Brain microvascular endothelial cell (primary cell): Measurements from ENCODE around the gene SLC6A7.

Source experiments
- DNase-seq: peaks from one replicate; pipeline ENCODE4 v3.0.0-alpha.2; 2020
- H3K27ac ChIP-seq: fragments of 250-450 bp; sonication (Bioruptor Pico); 2 replicates; pipeline ENCODE4 v1.5.1; 2020; ENCODE audit warnings: mild to moderate bottlenecking, moderate library complexity
- H3K27me3 ChIP-seq: fragments of 250-450 bp; sonication (Bioruptor Pico); replicated peaks from 2 replicates; pipeline ENCODE4 v1.5.1; 2020; ENCODE audit warnings: mild to moderate bottlenecking
- H3K36me3 ChIP-seq: fragments of 250-450 bp; sonication (Bioruptor Pico); replicated peaks from 2 replicates; pipeline ENCODE4 v1.5.1; 2020; ENCODE audit warnings: mild to moderate bottlenecking
- H3K4me3 ChIP-seq: 2 replicates; pipeline ENCODE4 v1.5.1; 2011; ENCODE audit warnings: low read depth, mild to moderate bottlenecking, control low read depth, low read length, moderate library complexity
- in situ Hi-C: cut with HindIII; loops from 2 replicates; pipeline ENCODE4 v1.10.0; 2017; ENCODE audit warnings: low sequenced_read_pairs, low pct_ligation_motif_present
- TF ChIP-seq, protein P1 (sequence below): IDR thresholded peaks from 2 replicates; pipeline ENCODE4 v1.5.1; 2011; ENCODE audit warnings: low read depth, mild to moderate bottlenecking, moderate library complexity, low read length, control low read depth, inconsistent platforms; ENCODE audit errors: missing control alignments

The SLC6A7 gene

GRCh38 chr5:150143350-150144245 is 46.3 kb upstream of the SLC6A7 start:
- TF ChIP-seq, protein P1, sequence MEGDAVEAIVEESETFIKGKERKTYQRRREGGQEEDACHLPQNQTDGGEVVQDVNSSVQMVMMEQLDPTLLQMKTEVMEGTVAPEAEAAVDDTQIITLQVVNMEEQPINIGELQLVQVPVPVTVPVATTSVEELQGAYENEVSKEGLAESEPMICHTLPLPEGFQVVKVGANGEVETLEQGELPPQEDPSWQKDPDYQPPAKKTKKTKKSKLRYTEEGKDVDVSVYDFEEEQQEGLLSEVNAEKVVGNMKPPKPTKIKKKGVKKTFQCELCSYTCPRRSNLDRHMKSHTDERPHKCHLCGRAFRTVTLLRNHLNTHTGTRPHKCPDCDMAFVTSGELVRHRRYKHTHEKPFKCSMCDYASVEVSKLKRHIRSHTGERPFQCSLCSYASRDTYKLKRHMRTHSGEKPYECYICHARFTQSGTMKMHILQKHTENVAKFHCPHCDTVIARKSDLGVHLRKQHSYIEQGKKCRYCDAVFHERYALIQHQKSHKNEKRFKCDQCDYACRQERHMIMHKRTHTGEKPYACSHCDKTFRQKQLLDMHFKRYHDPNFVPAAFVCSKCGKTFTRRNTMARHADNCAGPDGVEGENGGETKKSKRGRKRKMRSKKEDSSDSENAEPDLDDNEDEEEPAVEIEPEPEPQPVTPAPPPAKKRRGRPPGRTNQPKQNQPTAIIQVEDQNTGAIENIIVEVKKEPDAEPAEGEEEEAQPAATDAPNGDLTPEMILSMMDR = no peak
- H3K36me3 ChIP-seq = peaks cover 12% of the 10 kb centered on the region
- peak overlapping the region; percentile 3 for H3K4me3 ChIP-seq
- in situ Hi-C loops = no loop called here
- peak; percentile 89 for DNase-seq
- H3K27ac ChIP-seq = peak overlapping the region; percentile 94
- H3K27me3 ChIP-seq = no peaks in the 10 kb centered on the region

DNA sequence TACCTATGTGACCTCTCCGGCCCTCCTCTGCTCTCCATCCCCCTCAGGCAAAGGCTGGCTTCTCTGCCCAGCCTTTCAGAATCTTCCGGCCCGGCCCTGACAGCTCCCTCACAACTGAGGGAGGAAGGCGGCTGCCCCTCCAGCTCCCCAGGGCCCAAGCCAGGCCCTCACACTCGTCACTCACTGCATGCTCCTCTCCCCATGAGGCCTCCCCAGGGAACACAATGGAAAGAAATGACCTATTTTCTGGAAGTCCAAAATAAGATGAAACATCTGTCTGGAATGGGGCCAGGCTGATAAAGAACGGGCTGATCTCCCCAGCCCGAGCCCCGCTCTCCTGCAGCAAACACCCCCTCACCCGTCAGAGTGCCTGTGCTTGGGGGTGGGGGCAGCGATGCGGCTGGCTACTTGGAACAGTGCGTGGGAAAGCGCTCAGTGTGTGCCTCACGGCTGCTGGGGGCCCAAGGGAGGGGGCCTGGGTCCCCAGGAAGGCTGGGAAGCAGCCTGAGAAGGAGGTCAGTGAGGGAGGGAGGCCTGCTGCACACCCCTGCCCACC is 45.5 kb upstream of the SLC6A7 start:
- Histone ChIP-seq H3K27me3 (no peaks in the 10 kb centered on the region), H3K27ac (peak overlapping the region; percentile 94), H3K36me3 (peaks cover 16% of the 10 kb centered on the region), H3K4me3 (peak overlapping the region; percentile 3)
- TF ChIP-seq, protein P1 = no peak
- in situ Hi-C loops = no loop called here
- peak; percentile 89 for DNase-seq

DNA sequence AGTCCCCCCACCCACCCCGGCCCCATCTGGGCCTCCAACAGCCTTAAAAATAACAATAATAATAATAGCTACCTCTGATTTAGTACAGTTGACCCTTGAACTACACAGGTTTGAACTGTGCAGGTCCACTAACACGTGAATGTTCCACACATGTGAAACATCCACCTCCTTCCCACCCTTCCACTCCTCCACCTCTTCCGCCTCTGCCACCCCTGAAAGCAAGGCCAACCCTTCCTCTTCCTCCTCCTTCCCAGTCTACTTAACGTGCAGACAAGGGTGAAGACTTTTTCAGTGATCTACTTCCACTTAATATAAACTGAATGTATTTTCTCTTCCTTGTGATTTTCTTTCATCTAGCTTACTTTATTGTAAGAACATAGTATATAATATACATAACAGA is 45.0 kb upstream of the SLC6A7 start:
- TF ChIP-seq, protein P1 = no peak
- peak overlapping the region; percentile 94 for H3K27ac ChIP-seq
- in situ Hi-C loops = no loop called here

DNA sequence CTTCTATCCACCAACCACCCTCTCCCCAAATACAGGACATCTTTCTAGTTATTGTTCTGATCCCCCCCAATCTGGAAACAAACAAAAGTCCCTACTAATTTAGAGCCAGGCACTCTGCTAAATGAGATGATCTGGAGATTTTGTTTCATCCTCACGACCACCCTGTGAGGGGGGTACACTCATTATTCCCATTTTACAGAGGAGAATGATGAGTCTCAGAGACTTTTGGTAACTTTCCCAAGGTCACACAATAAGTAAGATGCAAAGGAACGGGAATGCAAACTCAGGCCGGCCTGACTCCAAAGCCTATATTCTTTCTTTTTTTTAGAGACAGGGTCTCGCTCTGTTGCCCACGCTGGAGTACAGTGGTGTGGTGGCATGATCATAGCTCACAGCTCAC is 43.6 kb upstream of the SLC6A7 start:
- TF ChIP-seq, protein P1 = no peak
- Histone ChIP-seq H3K4me3 (no peak overlapping the region), H3K27ac (peak overlapping the region; percentile 4), H3K27me3 (no peaks in the 10 kb centered on the region), H3K36me3 (peaks cover 22% of the 10 kb centered on the region)
- no peak for DNase-seq
- in situ Hi-C loops = no loop called here

More for the DNA sequence above, 45.0 kb upstream of the SLC6A7 start:
- Histone ChIP-seq H3K4me3 (no peak overlapping the region), H3K36me3 (peaks cover 21% of the 10 kb centered on the region), H3K27me3 (no peaks in the 10 kb centered on the region)
- no peak for DNase-seq

- TF ChIP-seq, protein P1 = no peak
- H3K4me3 ChIP-seq = no peak overlapping the region
- H3K27me3 ChIP-seq = no peaks in the 10 kb centered on the region
- no peak overlapping the region for H3K27ac ChIP-seq
- in situ Hi-C loops = no loop called here
- DNase-seq = no peak
- H3K36me3 ChIP-seq = peaks cover 19% of the 10 kb centered on the region
Measured at GRCh38 chr5:150146862-150147601, 42.8 kb upstream of the SLC6A7 start.
